Tongue (tissue), 2 donors: ENCODE measurements around the gene SIAH1. TPM values are rescaled to one million over a fixed set of nuclear protein-coding genes. Genes with fewer than 3 reads are reported as not detected.
A peak's percentile ranks its signal among the peaks of the same experiment; 100 is the strongest.
"Not testable (repeated sequence)": the region's sequence is repeated elsewhere in the genome, so short reads cannot be mapped to it uniquely, and the experiment has no call there.

Source experiments
- DNase-seq: peaks from one replicate; pipeline ENCODE4 v3.0.0-alpha.2; 2015
- total RNA-seq: library from RNA; depleted of rRNA; stranded (reverse); fragments of >200 nt; gene quantifications from one replicate; pipeline ENCODE4 v1.2.3, GENCODE V29; 2014

SIAH1 gene
- total RNA-seq, 1 donor from 2014 or later = 47.6 TPM

- no peak for DNase-seq
Measured at GRCh38 chr16:48393485-48394354, 8.5 kb upstream of the SIAH1 start.

- no peak for DNase-seq
Measured at GRCh38 chr16:48392407-48392806, 7.2 kb upstream of the SIAH1 start.

- no peak for DNase-seq
Measured at GRCh38 chr16:48386559-48387312, 1.5 kb upstream of the SIAH1 start.

GRCh38 chr16:48384520-48385252 lies 527 bp downstream of the SIAH1 start:
- peak; percentile 82 for DNase-seq

- DNase-seq = peak; percentile 44
Measured at GRCh38 chr16:48383877-48384519, 1.2 kb downstream of the SIAH1 start.

GRCh38 chr16:48383009-48383876 lies 2.0 kb downstream of the SIAH1 start:
- no peak for DNase-seq

- no peak for DNase-seq
Measured at GRCh38 chr16:48382131-48382530, 3.1 kb downstream of the SIAH1 start.

- DNase-seq = no peak
Measured at GRCh38 chr16:48381201-48381600, 4.0 kb downstream of the SIAH1 start.

GRCh38 chr16:48378836-48379235 lies 6.4 kb downstream of the SIAH1 start:
- DNase-seq = no peak

GRCh38 chr16:48378276-48378675 lies 6.9 kb downstream of the SIAH1 start:
- DNase-seq = no peak

GRCh38 chr16:48377301-48377700 lies 7.9 kb downstream of the SIAH1 start:
- DNase-seq = not testable (repeated sequence)

GRCh38 chr16:48374255-48374654 lies 11.0 kb downstream of the SIAH1 start:
- DNase-seq = no peak

GRCh38 chr16:48373258-48374029 lies 11.8 kb downstream of the SIAH1 start:
- no peak for DNase-seq

- DNase-seq = no peak
Measured at GRCh38 chr16:48372744-48373143, 12.5 kb downstream of the SIAH1 start.

GRCh38 chr16:48371393-48371780 lies 13.8 kb downstream of the SIAH1 start:
- DNase-seq = no peak

- DNase-seq = not testable (repeated sequence)
Measured at GRCh38 chr16:48370668-48371392, 14.4 kb downstream of the SIAH1 start.

- no peak for DNase-seq
Measured at GRCh38 chr16:48370229-48370628, 15.0 kb downstream of the SIAH1 start.

- DNase-seq = no peak
Measured at GRCh38 chr16:48369765-48370164, 15.4 kb downstream of the SIAH1 start.

- DNase-seq = no peak
Measured at GRCh38 chr16:48367441-48368049, 17.7 kb downstream of the SIAH1 start.
